ENCODE data around the gene PGA5.
"Not testable (repeated sequence)": the region's sequence is repeated elsewhere in the genome, so short reads cannot be mapped to it uniquely, and the experiment has no call there.

The PGA5 gene

GRCh38 chr11:61240875-61241274 is at the start of gene PGA5:
TSS of gene PGA5 (plus strand) at chr11:61241175. CDS start at chr11:61241227, 52 bp downstream.
- DNase-seq = not testable (repeated sequence)

- DNase-seq = no peak
Observed at GRCh38 chr11:61193596-61193995, 47.4 kb upstream of the PGA5 start.

GRCh38 chr11:61194169-61194671 is 46.8 kb upstream of the PGA5 start:
- no peak for DNase-seq

- no peak for DNase-seq
Observed at GRCh38 chr11:61194981-61195695, 45.8 kb upstream of the PGA5 start.

GRCh38 chr11:61195719-61196118 is 45.3 kb upstream of the PGA5 start:
- DNase-seq = no peak

GRCh38 chr11:61198361-61198760 is 42.6 kb upstream of the PGA5 start:
- no peak for DNase-seq

- DNase-seq = no peak
Observed at GRCh38 chr11:61198948-61199523, 41.9 kb upstream of the PGA5 start.

- no peak for DNase-seq
Observed at GRCh38 chr11:61201476-61201875, 39.5 kb upstream of the PGA5 start.

GRCh38 chr11:61202950-61203746 is 37.8 kb upstream of the PGA5 start, which contains the start of gene PGA3:
TSS of gene PGA3 (plus strand) at chr11:61203515. CDS start at chr11:61203565, 50 bp downstream.
- not testable (repeated sequence) for DNase-seq

GRCh38 chr11:61203873-61204272 is 37.1 kb upstream of the PGA5 start:
- DNase-seq = not testable (repeated sequence)

- not testable (repeated sequence) for DNase-seq
Observed at GRCh38 chr11:61204502-61205059, 36.4 kb upstream of the PGA5 start.

GRCh38 chr11:61207636-61208310 is 33.2 kb upstream of the PGA5 start:
- not testable (repeated sequence) for DNase-seq

- DNase-seq = not testable (repeated sequence)
Observed at GRCh38 chr11:61210629-61211028, 30.3 kb upstream of the PGA5 start.

- DNase-seq = not testable (repeated sequence)
Observed at GRCh38 chr11:61211327-61211952, 29.5 kb upstream of the PGA5 start.

GRCh38 chr11:61212202-61212601 is 28.8 kb upstream of the PGA5 start:
- DNase-seq = not testable (repeated sequence)

GRCh38 chr11:61213711-61214324 is 27.2 kb upstream of the PGA5 start:
- DNase-seq = not testable (repeated sequence)

- DNase-seq = not testable (repeated sequence)
Observed at GRCh38 chr11:61218306-61218705, 22.7 kb upstream of the PGA5 start.

- DNase-seq = not testable (repeated sequence)
Observed at GRCh38 chr11:61219016-61219415, 22.0 kb upstream of the PGA5 start.

GRCh38 chr11:61222047-61222446 is 18.9 kb upstream of the PGA5 start, which contains the start of gene PGA4:
TSS of gene PGA4 (plus strand) at chr11:61222347. CDS start at chr11:61222401, 54 bp downstream.
- not testable (repeated sequence) for DNase-seq

- DNase-seq = not testable (repeated sequence)
Observed at GRCh38 chr11:61222692-61223091, 18.3 kb upstream of the PGA5 start.

GRCh38 chr11:61226457-61227137 is 14.4 kb upstream of the PGA5 start:
- DNase-seq = not testable (repeated sequence)

All from stimulated activated CD8-positive, alpha-beta memory T cell treated with anti-CD3 and anti-CD28 coated beads, Interleukin-4, amount 100 ng/mL, for 48 hours (primary cell).